Colonic mucosa (tissue), 4 donors: ENCODE measurements around the gene ITGAE. TPM values are rescaled to one million over a fixed set of nuclear protein-coding genes. Genes with fewer than 3 reads are reported as not detected.

Experiments used
- DNase-seq: peaks from one replicate; pipeline ENCODE4 v3.0.0-alpha.2; 2020
- H3K27ac ChIP-seq: fragments of 200-600 bp; one replicate; pipeline ENCODE4 v1.8.0; 2021
- H3K27me3 ChIP-seq: fragments of 200-600 bp; one replicate; pipeline ENCODE4 v1.8.0; 2021
- H3K36me3 ChIP-seq: fragments of 200-600 bp; one replicate; pipeline ENCODE4 v1.8.0; 2021
- H3K4me1 ChIP-seq: fragments of 200-600 bp; one replicate; pipeline ENCODE4 v1.8.0; 2021; ENCODE audit warnings: mild to moderate bottlenecking
- H3K4me3 ChIP-seq: fragments of 200-600 bp; one replicate; pipeline ENCODE4 v1.8.0; 2021
- H3K9ac ChIP-seq, 2 donors: one replicate each; pipeline ENCODE4 v1.7.0; 2013; ENCODE audit warnings: control low read depth in 2 of 2, low read depth in 2 of 2, low read length in 2 of 2
- H3K9me3 ChIP-seq: fragments of 200-600 bp; one replicate; pipeline ENCODE4 v1.8.0; 2021
- intact Hi-C: fragments of 100-400 bp; cut with DNase I; formaldehyde crosslinking; loops from one replicate; pipeline ENCODE4 v1.14.1; 2022
- total RNA-seq, 2 donors: library from RNA; stranded (reverse); fragmentation: NEBNext Ultra II Directional in 1 of 2; extraction: Animal tissue kit (Norgen Biotek cat#: 25700) in 1 of 2; gene quantifications; one replicate each; pipeline ENCODE4 v1.2.1, GENCODE V29; 2021
- TF ChIP-seq, protein P1 (sequence below): fragments of 200-600 bp; IDR thresholded peaks from one replicate; pipeline ENCODE4 v1.8.0; 2022; ENCODE audit warnings: antibody characterized with exemption, mild to moderate bottlenecking
- donor health status: healthy.
- donor health status: DM: no; HTN: no; CAD: no.
- donor health status: DM: no; HTN: no; CAD: no.

Gene ITGAE
- total RNA-seq, 2 donors from 2014 or later = 14.7 to 14.9 TPM

DNA sequence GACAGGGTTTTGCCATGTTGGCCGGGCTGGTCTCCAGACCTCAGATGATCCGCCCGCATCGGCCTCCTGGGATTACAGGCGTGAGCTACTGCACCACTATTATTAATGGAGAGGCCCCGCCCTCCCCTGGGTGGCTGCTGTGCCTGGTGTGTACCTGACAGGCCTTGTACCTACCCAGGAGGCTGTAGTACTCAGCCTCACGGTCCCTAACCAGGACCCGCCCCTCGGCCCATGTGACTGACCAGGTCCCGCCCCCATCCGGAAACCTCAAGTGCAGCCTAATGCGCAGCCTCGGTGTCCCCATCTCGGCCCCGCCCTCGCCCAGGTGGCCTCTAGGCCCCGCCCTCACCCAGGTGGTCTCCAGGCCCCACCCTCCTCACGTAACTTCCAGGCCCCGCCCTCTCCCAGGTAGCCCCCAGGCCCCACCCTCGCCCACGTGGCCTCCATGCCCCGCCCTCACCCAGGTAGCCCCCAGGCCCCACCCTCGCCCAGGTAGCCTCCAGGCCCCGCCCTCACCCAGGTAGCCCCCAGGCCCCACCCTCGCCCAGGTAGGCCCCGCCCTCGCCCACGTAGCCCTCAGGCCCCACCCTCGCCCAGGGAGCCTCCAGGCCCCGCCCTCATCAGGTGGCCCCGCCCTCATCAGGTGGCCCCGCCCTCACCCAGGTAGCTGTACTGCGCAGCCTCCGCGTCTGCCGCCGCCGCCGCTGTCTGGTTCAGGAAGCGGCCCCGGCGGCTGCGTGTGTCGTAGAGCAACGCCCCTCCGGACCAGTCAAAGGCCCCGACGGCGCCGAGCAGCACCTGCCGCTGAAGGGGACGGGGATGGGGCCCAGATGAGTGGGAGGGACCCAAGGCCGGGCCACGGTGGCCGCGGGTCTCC lies 46.3 kb downstream of the ITGAE start:
- no peaks in the 10 kb centered on the region for H3K27me3 ChIP-seq
- no peaks in the 10 kb centered on the region for H3K36me3 ChIP-seq
- TF ChIP-seq, protein P1, sequence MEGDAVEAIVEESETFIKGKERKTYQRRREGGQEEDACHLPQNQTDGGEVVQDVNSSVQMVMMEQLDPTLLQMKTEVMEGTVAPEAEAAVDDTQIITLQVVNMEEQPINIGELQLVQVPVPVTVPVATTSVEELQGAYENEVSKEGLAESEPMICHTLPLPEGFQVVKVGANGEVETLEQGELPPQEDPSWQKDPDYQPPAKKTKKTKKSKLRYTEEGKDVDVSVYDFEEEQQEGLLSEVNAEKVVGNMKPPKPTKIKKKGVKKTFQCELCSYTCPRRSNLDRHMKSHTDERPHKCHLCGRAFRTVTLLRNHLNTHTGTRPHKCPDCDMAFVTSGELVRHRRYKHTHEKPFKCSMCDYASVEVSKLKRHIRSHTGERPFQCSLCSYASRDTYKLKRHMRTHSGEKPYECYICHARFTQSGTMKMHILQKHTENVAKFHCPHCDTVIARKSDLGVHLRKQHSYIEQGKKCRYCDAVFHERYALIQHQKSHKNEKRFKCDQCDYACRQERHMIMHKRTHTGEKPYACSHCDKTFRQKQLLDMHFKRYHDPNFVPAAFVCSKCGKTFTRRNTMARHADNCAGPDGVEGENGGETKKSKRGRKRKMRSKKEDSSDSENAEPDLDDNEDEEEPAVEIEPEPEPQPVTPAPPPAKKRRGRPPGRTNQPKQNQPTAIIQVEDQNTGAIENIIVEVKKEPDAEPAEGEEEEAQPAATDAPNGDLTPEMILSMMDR = no peak
- peak overlapping the region; percentile 57 to 81 for H3K9ac ChIP-seq
- no peaks in the 10 kb centered on the region for H3K4me1 ChIP-seq
- H3K4me3 ChIP-seq = peak overlapping the region; percentile 51
- intact Hi-C loops = no loop called here
- H3K9me3 ChIP-seq = no peaks in the 10 kb centered on the region
- peak; percentile 96 for DNase-seq
- peak overlapping the region; percentile 61 for H3K27ac ChIP-seq

GRCh38 chr17:3754066-3754457 lies 46.9 kb downstream of the ITGAE start:
- intact Hi-C loops = no loop called here
- H3K4me3 ChIP-seq = peak overlapping the region; percentile 12

GRCh38 chr17:3753624-3754023 lies 47.4 kb downstream of the ITGAE start:
- Histone ChIP-seq H3K4me1 (no peaks in the 10 kb centered on the region), H3K27me3 (no peaks in the 10 kb centered on the region), H3K27ac (no peak overlapping the region), H3K36me3 (no peaks in the 10 kb centered on the region), H3K4me3 (no peak overlapping the region), H3K9me3 (no peaks in the 10 kb centered on the region), H3K9ac (no peak overlapping the region)
- intact Hi-C loops = no loop called here
- TF ChIP-seq, protein P1 = no peak
- DNase-seq = no peak

More at GRCh38 chr17:3754066-3754457, 46.9 kb downstream of the ITGAE start:
- Histone ChIP-seq H3K4me1 (no peaks in the 10 kb centered on the region), H3K36me3 (no peaks in the 10 kb centered on the region), H3K9me3 (no peaks in the 10 kb centered on the region), H3K27ac (no peak overlapping the region), H3K9ac (no peak overlapping the region), H3K27me3 (no peaks in the 10 kb centered on the region)
- no peak for DNase-seq
- TF ChIP-seq, protein P1 = no peak

- TF ChIP-seq, protein P1 = no peak
- intact Hi-C loops = no loop called here
- Histone ChIP-seq H3K4me1 (no peaks in the 10 kb centered on the region), H3K9me3 (no peaks in the 10 kb centered on the region), H3K36me3 (no peaks in the 10 kb centered on the region), H3K4me3 (no peak overlapping the region), H3K27ac (no peak overlapping the region), H3K9ac (no peak overlapping the region), H3K27me3 (no peaks in the 10 kb centered on the region)
- no peak for DNase-seq
Observed at GRCh38 chr17:3751836-3752235, 49.2 kb downstream of the ITGAE start.

DNA sequence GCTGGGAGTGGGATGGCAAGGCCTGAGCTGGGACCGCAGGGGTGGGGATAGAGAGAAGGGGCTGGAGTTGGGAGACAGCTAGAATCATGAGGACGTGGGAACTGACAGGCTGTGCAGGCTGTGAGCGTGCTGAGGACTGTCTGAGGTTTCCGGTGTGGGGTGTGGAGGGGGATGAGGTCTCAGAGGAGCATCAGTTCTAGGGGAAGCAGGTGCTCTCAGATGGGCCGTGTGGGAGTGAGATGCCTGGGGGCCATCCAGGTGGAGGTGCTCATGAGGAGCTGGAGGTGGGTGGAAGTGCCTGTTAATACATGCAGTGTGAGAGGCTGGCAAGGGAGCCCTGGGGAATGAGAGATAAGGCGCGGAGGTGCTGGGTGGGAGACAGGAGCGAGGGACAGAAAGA lies 50.1 kb downstream of the ITGAE start:
- Histone ChIP-seq H3K36me3 (no peaks in the 10 kb centered on the region), H3K27me3 (no peaks in the 10 kb centered on the region), H3K9me3 (no peaks in the 10 kb centered on the region), H3K4me3 (no peak overlapping the region), H3K4me1 (no peaks in the 10 kb centered on the region), H3K9ac (no peak overlapping the region), H3K27ac (no peak overlapping the region)
- intact Hi-C loops = no loop called here
- TF ChIP-seq, protein P1 = no peak
- no peak for DNase-seq
